WI38 (cell line): Measurements from ENCODE around the gene BATF3.
A peak's percentile ranks its signal among the peaks of the same experiment; 100 is the strongest.
"Not testable (repeated sequence)": the region's sequence is repeated elsewhere in the genome, so short reads cannot be mapped to it uniquely, and the experiment has no call there.

Experiments used
- H3K4me3 ChIP-seq: 2 replicates; pipeline ENCODE4 v1.5.1; 2011; ENCODE audit warnings: low read depth, mild to moderate bottlenecking, control low read depth, low read length
- TF ChIP-seq, protein P1 (sequence below): IDR thresholded peaks from 2 replicates; pipeline ENCODE4 v1.5.1; 2012; ENCODE audit warnings: low read depth, mild to moderate bottlenecking, control low read depth, low read length

BATF3 gene

DNA sequence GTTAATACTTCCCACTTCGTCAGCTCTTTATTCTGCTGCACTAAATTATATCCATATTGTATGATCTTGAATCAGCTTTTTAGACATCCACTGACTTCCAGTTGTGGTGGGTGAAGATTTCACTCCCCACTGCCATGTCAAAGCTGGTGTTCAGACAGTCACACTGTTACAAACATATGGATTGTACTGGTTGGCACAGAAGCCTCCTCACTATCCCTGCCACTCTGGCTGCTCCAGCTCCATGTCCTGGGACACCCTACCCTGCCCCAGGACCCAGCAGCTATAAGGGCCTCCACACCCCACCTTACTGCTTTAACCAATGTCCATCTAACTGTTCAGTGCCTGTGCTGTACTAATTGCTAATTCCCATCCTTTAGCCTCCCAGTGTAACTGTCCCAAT lies 32.0 kb upstream of the BATF3 start:
- TF ChIP-seq, protein P1, sequence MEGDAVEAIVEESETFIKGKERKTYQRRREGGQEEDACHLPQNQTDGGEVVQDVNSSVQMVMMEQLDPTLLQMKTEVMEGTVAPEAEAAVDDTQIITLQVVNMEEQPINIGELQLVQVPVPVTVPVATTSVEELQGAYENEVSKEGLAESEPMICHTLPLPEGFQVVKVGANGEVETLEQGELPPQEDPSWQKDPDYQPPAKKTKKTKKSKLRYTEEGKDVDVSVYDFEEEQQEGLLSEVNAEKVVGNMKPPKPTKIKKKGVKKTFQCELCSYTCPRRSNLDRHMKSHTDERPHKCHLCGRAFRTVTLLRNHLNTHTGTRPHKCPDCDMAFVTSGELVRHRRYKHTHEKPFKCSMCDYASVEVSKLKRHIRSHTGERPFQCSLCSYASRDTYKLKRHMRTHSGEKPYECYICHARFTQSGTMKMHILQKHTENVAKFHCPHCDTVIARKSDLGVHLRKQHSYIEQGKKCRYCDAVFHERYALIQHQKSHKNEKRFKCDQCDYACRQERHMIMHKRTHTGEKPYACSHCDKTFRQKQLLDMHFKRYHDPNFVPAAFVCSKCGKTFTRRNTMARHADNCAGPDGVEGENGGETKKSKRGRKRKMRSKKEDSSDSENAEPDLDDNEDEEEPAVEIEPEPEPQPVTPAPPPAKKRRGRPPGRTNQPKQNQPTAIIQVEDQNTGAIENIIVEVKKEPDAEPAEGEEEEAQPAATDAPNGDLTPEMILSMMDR: no peak
- no peak overlapping the region for H3K4me3 ChIP-seq

DNA sequence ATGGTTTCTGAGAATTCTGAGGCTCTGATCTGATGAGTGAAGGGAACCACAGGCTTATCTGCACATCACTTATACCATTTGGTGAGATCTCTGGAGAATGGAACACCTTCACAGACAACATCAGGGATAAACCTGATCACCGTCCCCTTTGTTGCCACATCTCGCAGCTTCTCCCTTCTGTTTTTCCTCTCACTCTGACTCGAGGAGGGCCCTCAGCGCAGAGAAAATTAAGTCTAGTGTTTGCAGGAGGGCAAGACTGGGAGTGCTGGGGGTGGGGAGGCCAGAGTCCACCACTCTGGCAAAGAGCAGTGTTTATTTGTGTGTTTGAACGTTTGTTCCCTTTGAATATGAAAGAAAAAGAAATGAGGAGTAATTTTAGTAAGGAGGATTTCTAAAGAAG lies 29.0 kb upstream of the BATF3 start:
- TF ChIP-seq, protein P1: no peak
- no peak overlapping the region for H3K4me3 ChIP-seq

DNA sequence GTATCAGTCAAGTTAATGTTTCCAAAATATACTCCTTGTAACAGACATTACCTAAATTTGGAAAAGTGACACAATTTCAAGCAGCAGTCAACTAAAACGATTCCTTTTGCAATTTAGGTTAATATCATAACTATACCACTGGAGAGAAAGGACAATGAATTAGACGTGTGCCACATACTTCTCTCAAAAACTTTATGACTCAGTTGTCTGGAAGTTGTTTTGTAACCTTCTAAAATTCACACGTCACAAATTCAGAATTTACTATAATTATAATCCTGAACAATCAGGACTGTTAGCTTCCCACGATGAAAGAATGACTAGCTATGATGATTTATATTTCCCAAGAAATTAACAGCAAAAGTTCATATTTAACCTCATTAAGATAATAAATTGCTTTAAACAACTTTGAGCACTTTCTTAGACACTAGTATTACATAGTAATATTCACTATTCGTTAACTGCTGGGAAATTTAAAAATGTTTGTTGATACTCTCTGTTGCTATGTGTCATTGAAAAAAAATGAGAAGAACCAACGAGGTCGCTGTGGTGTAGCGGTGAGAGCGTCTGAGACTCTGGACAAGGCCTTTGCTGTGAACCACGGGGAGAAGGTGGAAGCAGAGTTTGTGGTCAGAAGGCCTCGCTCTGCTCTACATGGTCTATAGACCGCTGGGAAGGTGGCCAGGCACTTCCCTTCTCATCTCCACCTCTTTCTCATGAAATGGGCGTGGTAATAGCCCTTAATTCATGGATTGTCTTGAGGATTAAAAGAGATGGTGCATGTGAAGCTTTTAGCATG lies 27.9 kb upstream of the BATF3 start:
- TF ChIP-seq, protein P1: no peak
- H3K4me3 ChIP-seq: no peak overlapping the region

DNA sequence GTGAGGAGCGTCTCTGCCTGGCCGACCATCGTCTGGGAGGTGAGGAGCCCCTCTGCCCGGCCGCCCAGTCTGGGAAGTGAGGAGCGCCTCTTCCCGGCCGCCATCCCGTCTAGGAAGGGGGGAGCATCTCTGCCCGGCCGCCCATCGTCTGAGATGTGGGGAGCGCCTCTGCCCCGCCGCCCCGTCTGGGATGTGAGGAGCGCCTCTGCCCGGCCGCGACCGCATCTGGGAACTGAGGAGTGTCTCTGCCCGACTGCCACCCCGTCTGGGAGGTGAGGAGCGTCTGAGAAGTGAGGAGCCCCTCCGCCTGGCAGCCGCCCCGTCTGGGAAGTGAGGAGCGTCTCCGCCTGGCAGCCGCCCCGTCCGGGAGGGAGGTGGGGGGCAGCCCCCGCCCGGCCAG lies 25.0 kb upstream of the BATF3 start:
- not testable (repeated sequence) for H3K4me3 ChIP-seq

DNA sequence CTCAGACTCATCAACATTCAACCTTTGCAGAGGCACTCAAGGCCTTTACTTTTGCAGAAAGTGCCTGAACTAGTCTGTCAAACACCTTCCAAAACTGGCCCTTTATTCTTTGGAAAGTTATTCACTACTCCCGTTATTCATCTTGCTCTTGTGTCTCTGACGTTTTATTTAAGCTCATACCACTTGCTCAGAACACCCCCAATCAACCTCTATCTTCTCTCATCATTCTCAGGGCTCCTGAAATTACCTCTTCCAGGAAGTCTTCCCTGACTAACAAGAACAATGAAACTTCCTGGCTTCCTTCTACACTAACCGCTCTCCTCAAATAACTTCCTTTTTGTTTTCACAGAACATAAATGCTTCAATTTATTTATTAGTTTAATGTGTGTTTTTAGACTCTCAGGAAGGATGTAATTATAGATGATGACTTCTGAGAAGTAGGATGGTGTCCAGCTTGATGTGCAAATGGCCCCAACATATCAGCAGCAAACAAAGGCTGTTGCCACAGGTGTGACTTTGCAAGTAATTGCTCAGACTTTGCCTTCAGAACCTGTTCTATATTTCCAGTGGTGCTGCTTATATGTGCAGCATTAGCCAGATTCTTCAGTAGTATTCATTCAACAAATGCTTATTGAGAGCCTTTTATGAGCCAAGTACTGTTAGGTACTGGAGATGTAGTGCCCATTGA lies 22.8 kb upstream of the BATF3 start:
- H3K4me3 ChIP-seq: no peak overlapping the region
- TF ChIP-seq, protein P1: no peak

DNA sequence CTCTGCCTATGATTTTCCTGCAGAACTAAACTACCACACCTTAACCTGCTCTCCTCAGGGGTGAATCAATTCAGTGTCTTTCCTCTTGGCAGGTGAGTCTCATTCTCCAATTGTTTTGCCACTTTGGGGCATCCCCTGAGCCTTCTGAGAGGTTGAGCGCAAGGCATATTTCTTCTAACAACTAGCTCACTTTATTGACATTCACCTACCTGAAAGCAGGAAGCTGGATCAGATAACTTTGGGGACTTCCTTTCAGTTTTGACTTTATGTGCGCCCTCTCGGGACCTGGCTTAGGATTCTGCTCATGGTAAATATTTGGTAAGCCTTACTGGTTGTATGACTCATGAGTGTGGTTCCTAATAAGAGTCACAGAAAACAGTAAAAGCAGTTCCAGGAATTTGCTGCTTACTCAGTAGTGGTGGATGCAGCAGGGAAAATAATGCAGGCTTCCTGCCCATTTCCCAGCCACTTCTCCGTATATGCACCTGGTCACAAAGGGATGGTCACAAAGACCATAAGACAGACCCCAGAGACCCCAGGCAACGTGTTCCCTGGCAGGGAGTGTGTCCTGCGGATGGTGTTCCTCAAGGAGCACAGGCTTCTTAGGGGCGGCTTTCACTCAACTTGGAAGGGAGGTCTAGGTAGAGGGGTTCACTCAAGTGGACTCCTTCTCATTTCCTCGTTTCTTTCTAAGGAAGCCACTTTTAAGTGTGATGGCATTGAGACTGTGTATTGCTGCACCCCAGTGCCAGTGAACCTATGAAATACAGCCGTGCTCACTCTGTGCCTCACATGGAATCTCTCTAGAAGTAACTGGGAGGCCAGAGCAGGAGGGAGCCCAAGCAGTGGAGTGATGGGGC lies 22.0 kb upstream of the BATF3 start:
- TF ChIP-seq, protein P1: no peak
- H3K4me3 ChIP-seq: 0 out of 2 replicates have a peak overlapping the region, but pooled peaks have one; percentile 18

DNA sequence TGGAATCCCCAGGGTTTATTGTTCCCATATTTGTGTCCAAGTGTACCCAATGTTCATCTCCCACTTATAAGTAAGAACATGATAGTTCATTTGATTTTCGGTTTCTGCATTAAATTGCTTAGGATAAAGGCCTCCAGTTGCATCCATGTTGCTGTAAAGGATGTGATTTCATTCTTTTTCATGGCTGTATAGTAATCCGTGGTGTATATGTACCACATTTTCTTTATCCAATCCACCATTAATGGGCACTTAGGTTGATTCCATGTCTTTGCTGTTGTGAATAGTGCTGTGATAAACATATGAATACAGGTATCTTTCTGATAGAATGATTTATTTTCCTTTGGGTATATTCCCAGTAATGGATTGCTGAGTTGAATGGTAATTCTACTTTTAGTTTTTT lies 20.0 kb upstream of the BATF3 start:
- H3K4me3 ChIP-seq: no peak overlapping the region
- TF ChIP-seq, protein P1: no peak
